ENCODE data around the gene PTPN3. TPM values are rescaled to one million over a fixed set of nuclear protein-coding genes. Genes with fewer than 3 reads are reported as not detected.

Gene PTPN3
- total RNA-seq, 4 donors from 2014 or later = 0.29 to 5.5 (median 2.1) TPM

DNA sequence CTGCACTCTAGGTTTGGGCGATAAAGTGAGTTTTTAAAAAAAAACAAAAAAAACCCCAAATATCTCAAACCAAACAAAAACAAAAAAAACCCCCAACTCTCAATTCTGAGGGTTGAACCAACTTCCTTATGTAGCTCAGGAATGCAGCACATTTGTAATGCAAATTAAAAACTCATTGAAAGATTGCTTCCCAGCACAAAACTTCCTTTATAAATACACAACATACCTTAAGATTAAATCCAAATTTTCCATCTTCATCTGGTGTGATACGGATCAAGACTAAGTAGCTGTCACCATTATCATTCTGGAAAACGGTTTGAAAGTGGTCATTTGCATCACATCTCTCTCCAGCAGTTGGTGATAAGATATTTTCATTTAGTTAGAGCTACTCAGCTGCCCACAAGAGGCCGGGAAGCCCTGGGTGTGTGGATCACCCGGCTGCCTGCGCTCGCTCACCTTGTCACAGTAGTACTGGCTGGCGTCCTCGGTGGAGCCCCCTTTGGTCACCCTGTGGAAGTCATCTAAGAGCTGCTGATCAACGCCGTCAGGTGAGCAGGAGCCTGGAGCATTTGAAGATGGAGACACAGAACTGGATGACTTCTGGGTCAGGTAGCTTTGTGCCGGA, 88.2 kb downstream of the PTPN3 start:
- H3K9me3 ChIP-seq = no peaks in the 10 kb centered on the region
- H3K27me3 ChIP-seq = no peaks in the 10 kb centered on the region
- intact Hi-C loops (cut with DNase I; ENCODE audit: low total_unique reads) = no loop called here
- no peak for DNase-seq
- no peaks in the 10 kb centered on the region for H3K4me1 ChIP-seq
- H3K4me3 ChIP-seq = no peak overlapping the region
- no peak for TF ChIP-seq POLR2A (IDR thresholded peaks at IDR 0.05)
- TF ChIP-seq, protein P1, sequence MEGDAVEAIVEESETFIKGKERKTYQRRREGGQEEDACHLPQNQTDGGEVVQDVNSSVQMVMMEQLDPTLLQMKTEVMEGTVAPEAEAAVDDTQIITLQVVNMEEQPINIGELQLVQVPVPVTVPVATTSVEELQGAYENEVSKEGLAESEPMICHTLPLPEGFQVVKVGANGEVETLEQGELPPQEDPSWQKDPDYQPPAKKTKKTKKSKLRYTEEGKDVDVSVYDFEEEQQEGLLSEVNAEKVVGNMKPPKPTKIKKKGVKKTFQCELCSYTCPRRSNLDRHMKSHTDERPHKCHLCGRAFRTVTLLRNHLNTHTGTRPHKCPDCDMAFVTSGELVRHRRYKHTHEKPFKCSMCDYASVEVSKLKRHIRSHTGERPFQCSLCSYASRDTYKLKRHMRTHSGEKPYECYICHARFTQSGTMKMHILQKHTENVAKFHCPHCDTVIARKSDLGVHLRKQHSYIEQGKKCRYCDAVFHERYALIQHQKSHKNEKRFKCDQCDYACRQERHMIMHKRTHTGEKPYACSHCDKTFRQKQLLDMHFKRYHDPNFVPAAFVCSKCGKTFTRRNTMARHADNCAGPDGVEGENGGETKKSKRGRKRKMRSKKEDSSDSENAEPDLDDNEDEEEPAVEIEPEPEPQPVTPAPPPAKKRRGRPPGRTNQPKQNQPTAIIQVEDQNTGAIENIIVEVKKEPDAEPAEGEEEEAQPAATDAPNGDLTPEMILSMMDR (IDR thresholded peaks at IDR 0.05) = no peak
- no peaks in the 10 kb centered on the region for H3K36me3 ChIP-seq
- no peak overlapping the region for H3K27ac ChIP-seq

DNA sequence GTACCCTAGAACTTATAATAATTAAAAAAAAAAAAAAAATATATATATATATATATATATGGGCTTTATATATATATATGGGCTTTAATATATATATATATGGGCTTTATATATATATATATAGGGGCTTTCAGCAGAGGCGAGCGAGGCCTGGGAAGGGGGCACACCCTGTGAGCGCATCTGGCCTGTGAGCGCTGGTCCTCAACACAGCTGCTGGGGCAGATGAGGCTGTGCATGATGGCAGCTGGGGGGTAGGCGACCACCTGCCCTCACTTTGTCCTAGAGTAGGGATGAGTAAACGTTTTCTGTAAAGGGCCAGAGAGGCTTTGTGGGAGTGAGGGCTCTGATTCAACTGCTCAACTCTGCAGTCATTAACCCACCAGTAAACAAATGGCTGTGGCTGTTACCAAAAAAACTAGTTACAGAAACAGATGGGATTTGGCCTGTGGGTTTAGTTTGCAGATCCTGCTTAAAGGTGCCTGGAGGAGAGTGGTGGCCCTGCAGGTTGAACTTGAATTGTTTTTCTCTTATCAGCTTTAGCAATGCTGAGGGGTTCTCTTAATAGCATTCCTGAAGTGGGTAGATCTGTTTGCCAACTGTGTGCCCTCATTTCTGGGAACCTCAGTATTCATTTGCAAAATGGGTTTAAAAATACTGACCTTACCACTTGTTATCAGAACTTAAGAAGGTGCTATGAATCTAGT, 89.2 kb downstream of the PTPN3 start:
- H3K27ac ChIP-seq = no peak overlapping the region
- no peak overlapping the region for H3K4me3 ChIP-seq
- no peaks in the 10 kb centered on the region for H3K27me3 ChIP-seq
- no peaks in the 10 kb centered on the region for H3K36me3 ChIP-seq
- H3K9me3 ChIP-seq = no peaks in the 10 kb centered on the region
- H3K4me1 ChIP-seq = no peaks in the 10 kb centered on the region
- DNase-seq = no peak
- TF ChIP-seq POLR2A (IDR thresholded peaks at IDR 0.05) = no peak
- TF ChIP-seq, protein P1 (IDR thresholded peaks at IDR 0.05) = no peak
- intact Hi-C loops (cut with DNase I; ENCODE audit: low total_unique reads) = no loop called here

DNA sequence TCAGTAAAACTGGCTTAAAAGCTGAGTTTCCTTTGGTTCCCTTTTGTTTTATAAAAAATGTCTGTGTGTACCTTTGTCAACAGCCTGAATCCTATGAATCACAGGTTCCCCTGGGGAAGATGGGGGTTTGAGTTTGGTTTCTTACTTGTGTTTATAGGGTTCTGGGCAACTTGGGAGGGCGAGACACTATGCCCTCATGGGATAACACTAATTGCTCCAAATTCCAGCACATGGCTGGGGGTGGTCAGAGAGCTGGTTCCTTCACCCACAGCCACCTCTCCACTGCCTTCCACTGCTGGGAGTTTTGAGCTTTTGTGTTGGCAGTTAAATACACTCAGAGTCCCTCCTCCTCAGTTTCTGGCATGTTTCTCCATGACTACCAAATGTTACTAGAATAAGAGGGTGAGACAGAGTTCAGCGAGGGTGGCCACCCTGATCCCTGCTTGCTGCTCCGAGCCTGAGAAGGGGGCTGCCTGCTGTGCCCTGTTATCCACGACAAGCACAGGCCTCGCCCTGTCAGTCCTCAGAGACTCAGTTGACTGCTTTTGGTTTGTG, 94.3 kb downstream of the PTPN3 start:
- no peaks in the 10 kb centered on the region for H3K27me3 ChIP-seq
- no peaks in the 10 kb centered on the region for H3K36me3 ChIP-seq
- DNase-seq = no peak
- intact Hi-C loops (cut with DNase I; ENCODE audit: low total_unique reads) = no loop called here
- H3K9me3 ChIP-seq = no peaks in the 10 kb centered on the region
- no peaks in the 10 kb centered on the region for H3K4me1 ChIP-seq
- no peak overlapping the region for H3K27ac ChIP-seq
- no peak for TF ChIP-seq POLR2A (IDR thresholded peaks at IDR 0.05)
- TF ChIP-seq, protein P1 (IDR thresholded peaks at IDR 0.05) = no peak
- H3K4me3 ChIP-seq = no peak overlapping the region

DNA sequence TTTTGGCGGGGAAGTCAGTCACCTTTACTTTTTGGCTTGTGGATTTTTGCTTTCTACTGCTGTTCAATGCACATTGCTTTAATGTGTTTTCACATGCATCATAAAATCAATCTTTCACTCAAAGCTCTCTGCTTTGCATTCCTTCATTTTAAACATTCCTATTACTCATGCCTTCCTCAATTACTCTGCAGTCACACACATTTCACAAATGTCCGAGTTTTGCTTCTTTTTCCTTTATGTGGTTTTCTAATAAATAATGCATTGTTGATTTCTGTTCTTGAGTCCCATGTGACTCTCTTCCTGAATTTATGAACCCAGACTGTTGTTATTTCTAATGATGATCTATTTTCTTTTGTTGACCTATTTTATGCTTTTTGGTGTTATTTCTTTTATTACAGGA, 95.0 kb downstream of the PTPN3 start:
- H3K4me1 ChIP-seq = no peaks in the 10 kb centered on the region
- no peaks in the 10 kb centered on the region for H3K36me3 ChIP-seq
- no peak for DNase-seq
- no peak overlapping the region for H3K4me3 ChIP-seq
- TF ChIP-seq, protein P1 (IDR thresholded peaks at IDR 0.05) = no peak
- no peak for TF ChIP-seq POLR2A (IDR thresholded peaks at IDR 0.05)
- intact Hi-C loops (cut with DNase I; ENCODE audit: low total_unique reads) = no loop called here
- no peaks in the 10 kb centered on the region for H3K27me3 ChIP-seq
- H3K27ac ChIP-seq = no peak overlapping the region
- no peaks in the 10 kb centered on the region for H3K9me3 ChIP-seq

DNA sequence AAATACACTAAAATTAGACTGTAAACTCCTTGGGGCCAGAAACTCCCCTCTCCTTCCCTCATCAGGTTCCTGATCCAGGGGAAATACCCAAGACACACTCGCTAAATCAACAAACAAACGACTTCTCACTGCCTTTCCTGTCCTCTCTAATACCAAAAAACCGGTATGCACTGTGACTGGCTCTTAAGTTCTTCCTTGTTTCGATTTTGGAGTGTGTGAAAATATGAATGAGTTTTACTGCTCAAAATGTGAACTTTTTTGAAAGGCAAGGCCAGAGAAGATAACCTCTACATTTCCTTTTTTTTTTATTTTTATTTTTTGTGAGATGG, 96.2 kb downstream of the PTPN3 start:
- intact Hi-C loops (cut with DNase I; ENCODE audit: low total_unique reads) = no loop called here
- Histone ChIP-seq H3K4me3 (no peak overlapping the region), H3K27me3 (no peaks in the 10 kb centered on the region), H3K9me3 (no peaks in the 10 kb centered on the region), H3K27ac (no peak overlapping the region), H3K36me3 (no peaks in the 10 kb centered on the region), H3K4me1 (no peaks in the 10 kb centered on the region)
- no peak for DNase-seq
- TF ChIP-seq, protein P1 (IDR thresholded peaks at IDR 0.05) = no peak
- no peak for TF ChIP-seq POLR2A (IDR thresholded peaks at IDR 0.05)
